Muscle of leg (tissue), 9 donors: ENCODE data around the gene AQP9. TPM values are rescaled to one million over a fixed set of nuclear protein-coding genes. Genes with fewer than 3 reads are reported as not detected.

Experiments used
- polyA plus RNA-seq, 8 donors: library from polyadenylated mRNA; unstranded; fragments of 120-200 nt; gene quantifications; one replicate each; pipeline versions ENCODE4 v1.2.1 to v1.2.3, GENCODE V29; 2013; ENCODE audit warnings: inconsistent platforms in 1 of 8, low replicate concordance in 1 of 8; ENCODE audit not compliant: insufficient read length in 8 of 8, insufficient read depth in 1 of 8
- total RNA-seq: library from RNA; stranded (reverse); fragments of 120-200 nt; gene quantifications from one replicate; pipeline ENCODE4 v1.2.4, GENCODE V29; 2013

AQP9 gene
- total and polyA plus RNA-seq, 9 donors = 0.05 to 0.72 (median 0.12) TPM; not detected in 1

Other genes starting within 250 kb of the AQP9 start
- 24.7 TPM for gene ALDH1A2, start 72.7 kb upstream of the AQP9 start, total RNA-seq
- gene ALDH1A2, start 72.7 kb upstream of the AQP9 start, polyA plus RNA-seq = 10 to 100 TPM; 22.3 to 55.3 (median 36.2) TPM